Esophagus squamous epithelium (tissue), 5 donors: ENCODE measurements around the gene CHST3. TPM values are rescaled to one million over a fixed set of nuclear protein-coding genes. Genes with fewer than 3 reads are reported as not detected.

ENCODE experiments used
- DNase-seq: peaks from one replicate; lab custom pipeline; 2025; lab: John Stamatoyannopoulos, UW
- H3K27ac ChIP-seq, 4 donors: fragments of 200-600 bp; sonication (generic); one replicate each; pipeline ENCODE4 v1.5.1; 2016 to 2019; ENCODE audit warnings: mild to moderate bottlenecking in 1 of 4
- H3K27me3 ChIP-seq, 4 donors: fragments of 200-600 bp; sonication (generic); 1 replicate in 3 of 4; 2 replicates in 1 of 4; pipeline versions ENCODE4 v1.5.1 to v1.6.0; 2017 to 2021; ENCODE audit warnings: antibody characterized with exemption in 1 of 4
- H3K36me3 ChIP-seq, 3 donors: fragments of 200-600 bp; sonication (generic); one replicate each; pipeline ENCODE4 v1.5.1; 2016 to 2019
- H3K4me1 ChIP-seq, 3 donors: fragments of 200-600 bp; sonication (generic); one replicate each; pipeline ENCODE4 v1.5.1; 2017 to 2019
- H3K4me3 ChIP-seq, 4 donors: fragments of 200-600 bp; sonication (generic); 1 replicate in 3 of 4; 2 replicates in 1 of 4; pipeline ENCODE4 v1.5.1; 2016 to 2019; ENCODE audit warnings: mild to moderate bottlenecking in 2 of 4, moderate library complexity in 1 of 4
- H3K9me3 ChIP-seq, 3 donors: fragments of 200-600 bp; sonication (generic); one replicate each; pipeline ENCODE4 v1.5.1; 2016 to 2019
- POLR2A ChIP-seq, 4 donors: fragments of 450-650 bp; IDR thresholded peaks; one replicate each; pipeline ENCODE4 v1.6.1; 2017; ENCODE audit warnings: antibody characterized with exemption in 4 of 4, mild to moderate bottlenecking in 4 of 4, moderate library complexity in 3 of 4
- WGBS, 2 donors: methylation state at CpG; one replicate each; pipeline ENCODE4 v1.1.5; 2018; 5-methylcytosine and 5-hydroxymethylcytosine counted together
- intact Hi-C: fragments of 100-400 bp; cut with DNase I; formaldehyde crosslinking; loops from one replicate; pipeline ENCODE4 v1.15.0; 2022
- total RNA-seq, 4 donors: library from RNA; depleted of rRNA; stranded (reverse); fragments of >200 nt; gene quantifications; one replicate each; pipeline ENCODE4 v1.1.0, GENCODE V29; 2016
- TF ChIP-seq, protein P1 (sequence below), 6 experiments: fragments of 450-650 bp in 4 of 6; fragments of 200-600 bp in 2 of 6; sonication (generic) in 2 of 6; IDR thresholded peaks; one replicate each; pipeline ENCODE4 v1.5.1; 2016 to 2019; ENCODE audit warnings: antibody characterized with exemption in 6 of 6, mild to moderate bottlenecking in 4 of 6, moderate library complexity in 4 of 6
- donor health status: DM: yes; HTN: yes; CAD: no.

The CHST3 gene
- total RNA-seq, 4 donors from 2014 or later = 5.3 to 15.4 (median 9.6) TPM

DNA sequence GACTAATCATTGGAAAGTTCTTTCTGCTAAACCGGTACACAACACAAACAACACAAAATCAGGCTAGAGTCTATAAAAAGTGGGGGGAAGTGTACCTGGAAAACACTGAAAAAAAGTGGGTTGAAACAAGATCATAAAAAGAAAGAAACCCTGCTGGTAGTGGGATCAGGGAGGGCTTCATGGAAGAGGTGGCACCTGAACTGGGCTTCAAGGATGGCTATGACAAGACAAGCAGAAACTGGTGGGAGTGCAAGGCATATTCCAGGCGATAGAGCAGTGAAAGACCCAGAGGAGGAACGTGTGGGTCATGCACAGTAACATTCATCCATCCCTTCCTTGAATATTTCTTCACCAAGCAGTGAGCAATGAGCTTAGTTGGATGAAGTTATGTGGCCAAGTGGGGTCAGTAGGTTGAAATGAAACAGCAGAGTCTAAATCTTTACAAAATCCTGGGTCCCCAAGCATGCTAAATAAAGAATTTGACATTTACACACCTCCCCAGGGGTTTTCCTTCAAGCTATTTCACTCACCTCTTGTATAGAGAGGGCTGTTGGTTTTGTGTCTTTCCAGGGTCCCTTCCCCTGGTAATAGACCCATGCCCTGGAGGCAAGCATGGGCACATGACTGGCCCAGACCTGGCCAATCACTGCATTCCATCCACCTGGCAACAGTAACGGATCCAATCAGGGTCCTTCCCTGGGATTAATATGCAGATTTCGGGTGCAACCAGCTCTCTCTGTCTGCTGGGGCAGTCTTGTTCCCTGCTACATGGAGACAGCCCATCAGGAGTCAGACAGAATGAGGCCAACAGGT, 86.0 kb downstream of the CHST3 start:
- intact Hi-C loops = loop anchor here (5.0 kb wide), 3 partner anchors 93 to 172 kb away; no protein-coding TSS in a partner anchor
- Histone ChIP-seq H3K9me3 (no peaks in the 10 kb centered on the region), H3K27me3 (no peaks in the 10 kb centered on the region), H3K27ac (no peak overlapping the region), H3K36me3 (no peaks in the 10 kb centered on the region), H3K4me3 (no peak overlapping the region), H3K4me1 (peaks cover 0 to 13% (median under 1%) of the 10 kb centered on the region in 3 donors)
- WGBS, 2 donors = 73 to 82% methylated on average over 4 to 5 of the region's 5 CpGs
- no peak for DNase-seq
- TF ChIP-seq POLR2A (IDR thresholded peaks at IDR 0.05) = no peak
- TF ChIP-seq, protein P1, sequence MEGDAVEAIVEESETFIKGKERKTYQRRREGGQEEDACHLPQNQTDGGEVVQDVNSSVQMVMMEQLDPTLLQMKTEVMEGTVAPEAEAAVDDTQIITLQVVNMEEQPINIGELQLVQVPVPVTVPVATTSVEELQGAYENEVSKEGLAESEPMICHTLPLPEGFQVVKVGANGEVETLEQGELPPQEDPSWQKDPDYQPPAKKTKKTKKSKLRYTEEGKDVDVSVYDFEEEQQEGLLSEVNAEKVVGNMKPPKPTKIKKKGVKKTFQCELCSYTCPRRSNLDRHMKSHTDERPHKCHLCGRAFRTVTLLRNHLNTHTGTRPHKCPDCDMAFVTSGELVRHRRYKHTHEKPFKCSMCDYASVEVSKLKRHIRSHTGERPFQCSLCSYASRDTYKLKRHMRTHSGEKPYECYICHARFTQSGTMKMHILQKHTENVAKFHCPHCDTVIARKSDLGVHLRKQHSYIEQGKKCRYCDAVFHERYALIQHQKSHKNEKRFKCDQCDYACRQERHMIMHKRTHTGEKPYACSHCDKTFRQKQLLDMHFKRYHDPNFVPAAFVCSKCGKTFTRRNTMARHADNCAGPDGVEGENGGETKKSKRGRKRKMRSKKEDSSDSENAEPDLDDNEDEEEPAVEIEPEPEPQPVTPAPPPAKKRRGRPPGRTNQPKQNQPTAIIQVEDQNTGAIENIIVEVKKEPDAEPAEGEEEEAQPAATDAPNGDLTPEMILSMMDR (IDR thresholded peaks at IDR 0.05) = no peak

DNA sequence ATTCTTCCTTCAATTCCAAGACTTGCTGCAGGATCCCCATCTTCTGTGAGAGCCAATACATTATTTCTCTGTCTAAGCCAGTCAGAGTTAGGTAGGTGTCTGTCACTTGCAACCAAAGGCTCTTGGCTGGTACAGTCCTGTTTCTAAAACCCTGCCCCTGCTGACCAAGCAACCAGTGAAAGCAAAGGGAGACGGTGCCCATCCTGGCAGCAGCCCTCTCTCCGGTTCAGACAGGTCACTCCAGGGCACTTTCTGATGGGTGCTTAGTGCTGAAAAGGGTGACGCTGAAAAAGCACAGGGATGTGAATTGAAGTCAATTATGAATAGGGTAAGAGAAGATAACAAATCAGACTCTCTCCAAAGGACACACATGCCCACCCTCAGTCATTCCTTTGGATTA, 86.7 kb downstream of the CHST3 start:
- Histone ChIP-seq H3K4me1 (peaks cover 0 to 6% (median 0%) of the 10 kb centered on the region in 3 donors), H3K27ac (no peak overlapping the region), H3K4me3 (no peak overlapping the region), H3K9me3 (no peaks in the 10 kb centered on the region), H3K36me3 (no peaks in the 10 kb centered on the region), H3K27me3 (no peaks in the 10 kb centered on the region)
- TF ChIP-seq, protein P1 (IDR thresholded peaks at IDR 0.05) = no peak
- TF ChIP-seq POLR2A (IDR thresholded peaks at IDR 0.05) = no peak
- 52 to 57% methylated on average over 3 of the region's 3 CpGs for WGBS, 2 donors
- DNase-seq = no peak
- intact Hi-C loops = no loop called here

DNA sequence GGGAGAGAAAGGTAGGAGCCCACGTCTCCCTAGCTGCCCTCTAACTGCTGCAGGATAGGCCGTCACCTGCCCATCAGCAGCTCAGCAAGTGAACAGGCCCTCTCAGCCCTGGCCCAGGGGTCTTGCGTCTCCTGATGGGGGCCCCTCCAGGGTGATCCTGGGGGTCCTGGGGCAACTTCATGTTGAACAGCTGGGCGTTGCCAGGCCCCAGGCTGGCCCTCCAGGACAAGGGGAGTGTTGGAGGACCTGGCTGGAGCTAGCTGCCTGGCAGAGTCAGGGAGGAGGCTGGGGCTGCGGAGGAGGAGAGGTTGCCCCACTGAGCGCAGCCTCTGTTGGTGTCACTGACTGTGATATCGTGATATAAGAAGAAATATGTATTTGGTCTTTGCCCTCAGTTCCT, 89.5 kb downstream of the CHST3 start:
- Histone ChIP-seq H3K27ac (no peak overlapping the region), H3K36me3 (no peaks in the 10 kb centered on the region), H3K4me3 (no peak overlapping the region), H3K4me1 (peaks cover 0 to 16% (median 11%) of the 10 kb centered on the region in 3 donors), H3K27me3 (no peaks in the 10 kb centered on the region), H3K9me3 (no peaks in the 10 kb centered on the region)
- DNase-seq = no peak
- TF ChIP-seq POLR2A (IDR thresholded peaks at IDR 0.05) = no peak
- intact Hi-C loops = no loop called here
- 93 to 94% methylated on average over 5 of the region's 7 CpGs for WGBS, 2 donors

DNA sequence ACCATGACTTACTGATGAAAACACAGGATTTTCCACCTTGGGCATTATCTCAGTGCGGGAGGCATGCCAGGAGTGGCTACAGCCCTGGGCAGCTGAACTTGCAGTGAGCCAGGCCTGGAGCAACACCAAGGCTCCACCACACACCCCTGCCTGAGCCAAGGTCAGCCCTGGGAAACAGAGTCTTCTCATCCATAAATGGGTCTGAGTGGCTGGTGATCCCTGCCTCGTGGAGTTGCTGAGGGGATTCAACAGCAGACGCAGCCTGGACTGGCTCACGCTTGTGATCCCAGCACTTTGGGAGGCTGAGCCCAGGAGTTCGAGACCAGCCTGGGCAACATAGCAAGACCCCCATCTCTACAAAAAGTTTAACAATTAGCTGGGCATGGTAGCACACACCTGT, 91.9 kb downstream of the CHST3 start:
- no peaks in the 10 kb centered on the region for H3K36me3 ChIP-seq
- 79% methylated on average over 3 of the region's 5 CpGs; no CpG with 5 or more reads in 1 of the 2 donors for whole genome bisulfite sequencing, 2 donors
- no peaks in the 10 kb centered on the region for H3K9me3 ChIP-seq
- H3K4me3 ChIP-seq = no peak overlapping the region
- no peak for DNase-seq
- H3K27me3 ChIP-seq = peaks cover 0 to 16% (median 0%) of the 10 kb centered on the region in 4 donors
- peaks cover 0 to 16% (median 11%) of the 10 kb centered on the region in 3 donors for H3K4me1 ChIP-seq
- intact Hi-C loops = no loop called here
- no peak overlapping the region for H3K27ac ChIP-seq
- TF ChIP-seq, protein P1 (IDR thresholded peaks at IDR 0.05) = no peak
- TF ChIP-seq POLR2A (IDR thresholded peaks at IDR 0.05) = no peak

DNA sequence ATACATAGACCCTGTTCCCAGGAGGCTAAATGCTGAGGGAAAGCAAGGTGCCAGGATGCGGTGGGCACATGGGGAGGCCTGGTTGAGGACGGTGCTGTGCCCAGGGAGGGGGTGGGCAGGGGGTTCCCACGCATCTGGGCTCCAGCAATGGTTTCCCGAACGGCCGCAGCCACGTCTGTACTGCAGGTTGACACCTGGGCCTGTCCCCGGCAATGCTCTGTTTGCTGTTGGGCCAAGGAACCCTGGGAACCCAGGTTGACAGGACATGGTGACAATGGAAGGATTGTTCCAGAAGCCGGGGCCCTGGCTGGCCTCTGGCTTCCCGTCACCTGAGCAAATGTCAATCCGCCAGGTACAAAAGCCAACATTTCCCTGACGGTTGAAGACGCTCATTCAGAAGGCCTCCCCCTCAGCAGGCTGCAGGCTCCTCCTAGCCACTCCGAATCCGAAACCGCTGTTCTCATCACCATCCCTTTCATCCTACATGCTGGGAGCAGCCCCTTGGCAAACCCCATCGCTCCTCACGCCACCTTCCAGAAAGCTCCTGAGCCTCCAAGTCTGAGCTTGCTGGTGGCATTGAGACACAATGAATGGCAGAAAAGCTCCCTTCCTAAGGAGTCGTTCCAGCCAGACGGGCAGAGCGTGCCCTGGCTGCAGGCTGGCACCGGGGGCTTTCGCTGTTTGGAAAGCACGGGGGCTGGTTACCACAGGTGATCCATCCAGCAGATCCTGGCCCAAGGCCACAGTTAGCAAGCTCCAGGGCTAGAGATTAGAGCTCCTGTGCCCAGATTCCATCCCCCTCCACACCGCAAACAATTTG, 92.9 kb downstream of the CHST3 start:
- intact Hi-C loops = no loop called here
- Histone ChIP-seq H3K4me1 (peaks cover 0 to 16% (median 11%) of the 10 kb centered on the region in 3 donors), H3K27ac (peak overlapping the region in 1 of 4 donors; percentile 14), H3K4me3 (no peak overlapping the region), H3K27me3 (peaks cover 0 to 16% (median 0%) of the 10 kb centered on the region in 4 donors), H3K9me3 (no peaks in the 10 kb centered on the region), H3K36me3 (no peaks in the 10 kb centered on the region)
- no peak for DNase-seq
- 49 to 69% methylated on average over 13 to 14 of the region's 25 CpGs for WGBS, 2 donors
- no peak for TF ChIP-seq POLR2A (IDR thresholded peaks at IDR 0.05)
- TF ChIP-seq, protein P1 (IDR thresholded peaks at IDR 0.05) = no peak
